BE2C (cell line): Measurements from ENCODE around the gene CSRNP3.

Experiments used
- DNase-seq: peaks from one replicate; pipeline ENCODE4 v3.0.0-alpha.2; 2020
- H3K27me3 ChIP-seq: fragments of 250-450 bp; sonication (Bioruptor Pico); 2 replicates; pipeline ENCODE4 v1.5.1; 2020; ENCODE audit warnings: mild to moderate bottlenecking
- H3K36me3 ChIP-seq: fragments of 250-450 bp; sonication (Bioruptor Pico); 2 replicates; pipeline ENCODE4 v1.5.1; 2020; ENCODE audit warnings: mild to moderate bottlenecking
- H3K4me1 ChIP-seq: fragments of 250-450 bp; sonication (Bioruptor Pico); 2 replicates; pipeline ENCODE4 v1.5.1; 2020
- H3K4me3 ChIP-seq: 2 replicates; pipeline ENCODE4 v1.5.1; 2011; ENCODE audit warnings: low read depth, low read length
- H3K9me3 ChIP-seq: fragments of 250-450 bp; sonication (Bioruptor Pico); 2 replicates; pipeline ENCODE4 v1.5.1; 2020
- CTCF ChIP-seq: IDR thresholded peaks from 2 replicates; pipeline ENCODE4 v1.5.1; 2012; ENCODE audit warnings: mild to moderate bottlenecking, low read depth, low read length

CSRNP3 gene

DNA sequence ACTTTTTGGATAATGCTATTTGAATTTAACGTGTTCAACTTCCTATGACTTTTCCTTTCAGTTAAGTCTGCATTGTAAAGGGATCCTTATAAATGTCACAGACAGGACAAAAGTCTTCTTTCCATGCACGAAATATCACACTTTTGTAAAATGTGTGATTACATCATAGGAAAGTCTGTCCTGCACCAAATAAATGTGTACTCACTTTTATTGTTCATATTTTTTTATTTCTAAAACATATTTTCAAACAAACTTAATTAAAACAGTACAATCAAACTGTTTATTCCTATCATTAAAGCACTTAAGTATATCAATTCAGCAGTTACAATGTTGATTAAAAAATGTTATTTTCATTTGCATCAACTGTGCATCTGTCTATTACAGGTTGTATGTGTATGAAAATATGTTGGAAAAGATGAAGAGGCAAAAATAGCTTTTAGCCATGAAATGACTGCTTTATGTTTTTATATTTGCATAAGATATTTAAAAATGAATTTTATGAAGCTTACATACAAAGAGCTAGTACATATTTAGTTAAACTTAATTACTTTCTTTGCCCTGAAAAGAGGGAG lies 105.6 kb downstream of the CSRNP3 start:
- no peaks in the 10 kb centered on the region for H3K36me3 ChIP-seq
- DNase-seq, result no peak
- H3K4me3 ChIP-seq, result peak overlapping the region; percentile 68
- no peaks in the 10 kb centered on the region for H3K27me3 ChIP-seq
- 0 out of 2 replicates have a peak, but pooled peaks cover 2% of the 10 kb centered on the region for H3K4me1 ChIP-seq
- H3K9me3 ChIP-seq, result no peaks in the 10 kb centered on the region
- no peak for TF ChIP-seq CTCF

- no peaks in the 10 kb centered on the region for H3K36me3 ChIP-seq
- DNase-seq, result no peak
- no peaks in the 10 kb centered on the region for H3K4me1 ChIP-seq
- no peaks in the 10 kb centered on the region for H3K9me3 ChIP-seq
- TF ChIP-seq CTCF, result no peak
- no peak overlapping the region for H3K4me3 ChIP-seq
- H3K27me3 ChIP-seq, result no peaks in the 10 kb centered on the region
Observed at GRCh38 chr2:165576409-165577154, 107.1 kb downstream of the CSRNP3 start.

- Histone ChIP-seq H3K9me3 (no peaks in the 10 kb centered on the region), H3K4me1 (no peaks in the 10 kb centered on the region), H3K27me3 (no peaks in the 10 kb centered on the region), H3K36me3 (no peaks in the 10 kb centered on the region), H3K4me3 (no peak overlapping the region)
- no peak for TF ChIP-seq CTCF
- DNase-seq, result no peak
Observed at GRCh38 chr2:165582409-165582808, 112.9 kb downstream of the CSRNP3 start.

DNA sequence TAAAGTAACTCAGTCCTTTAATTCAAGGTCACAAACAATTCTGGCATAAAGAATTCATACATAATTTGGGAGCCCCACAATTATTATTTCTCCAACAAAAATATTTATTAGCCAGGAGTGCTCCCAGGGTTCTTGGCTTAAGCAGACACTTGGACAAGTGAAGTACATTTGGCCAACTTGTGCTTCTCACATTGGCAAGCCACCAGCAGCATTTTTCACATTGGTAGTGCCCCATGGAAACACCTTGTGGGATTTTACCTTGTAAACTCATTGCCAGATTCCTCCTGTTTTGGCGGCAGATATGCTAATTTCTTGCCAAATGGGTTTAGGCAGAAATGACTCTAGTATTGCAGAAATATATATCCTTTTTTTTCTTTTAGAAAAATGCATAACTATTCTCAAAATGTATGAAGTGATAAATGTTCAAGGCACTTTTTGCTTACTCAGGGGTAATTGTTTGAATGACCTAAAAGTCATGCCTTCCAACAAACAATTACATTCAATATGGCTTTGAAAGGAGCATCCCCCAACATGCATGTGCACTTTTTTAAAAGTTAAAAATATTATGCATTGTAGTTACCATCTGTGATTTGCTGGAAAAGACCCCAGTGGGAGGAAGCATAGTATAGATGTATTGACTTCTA lies 113.5 kb downstream of the CSRNP3 start:
- H3K4me1 ChIP-seq, result no peaks in the 10 kb centered on the region
- TF ChIP-seq CTCF, result no peak

DNA sequence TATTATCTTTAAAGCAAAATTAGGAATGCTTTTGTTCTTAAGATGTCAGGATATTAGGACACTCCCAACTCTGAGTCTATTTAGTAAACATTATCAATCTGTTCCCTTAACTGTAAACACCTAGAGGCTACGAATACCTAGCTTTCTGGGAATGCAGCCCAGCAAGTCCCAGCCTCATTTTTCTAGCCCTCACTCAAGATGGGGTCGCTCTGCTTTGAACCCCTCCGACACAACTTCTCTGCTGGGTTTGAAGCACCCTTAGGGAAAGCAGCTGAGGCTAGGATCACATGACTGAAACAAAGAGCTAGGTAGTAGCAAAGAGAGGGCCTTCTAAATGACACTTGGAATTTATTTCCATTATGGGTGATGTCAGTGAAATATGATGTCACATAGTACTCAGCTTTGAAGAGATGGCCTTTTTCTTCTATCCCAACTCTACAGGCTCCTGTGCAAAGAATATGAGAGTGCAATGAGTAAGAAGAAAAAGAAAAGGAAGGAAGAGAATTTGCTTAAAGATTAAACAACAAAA lies 114.7 kb downstream of the CSRNP3 start:
- Histone ChIP-seq H3K4me1 (no peaks in the 10 kb centered on the region), H3K36me3 (no peaks in the 10 kb centered on the region), H3K4me3 (no peak overlapping the region), H3K27me3 (no peaks in the 10 kb centered on the region), H3K9me3 (no peaks in the 10 kb centered on the region)
- no peak for DNase-seq
- TF ChIP-seq CTCF, result no peak

More for the DNA sequence above, 113.5 kb downstream of the CSRNP3 start:
- no peak for DNase-seq
- no peaks in the 10 kb centered on the region for H3K36me3 ChIP-seq
- no peaks in the 10 kb centered on the region for H3K9me3 ChIP-seq
- H3K4me3 ChIP-seq, result no peak overlapping the region
- H3K27me3 ChIP-seq, result no peaks in the 10 kb centered on the region
